GM18870 (cell line): ENCODE measurements around the gene LIN54.
A peak's percentile ranks its signal among the peaks of the same experiment; 100 is the strongest.
"Not testable (repeated sequence)": the region's sequence is repeated elsewhere in the genome, so short reads cannot be mapped to it uniquely, and the experiment has no call there.

ENCODE experiments used
- ATAC-seq: cut with Tn5 transposase; IDR thresholded peaks from one replicate; pipeline ENCODE4 v1.9.1; 2021; ENCODE audit warnings: moderate library complexity; ENCODE audit not compliant: unreplicated experiment

Gene LIN54

DNA sequence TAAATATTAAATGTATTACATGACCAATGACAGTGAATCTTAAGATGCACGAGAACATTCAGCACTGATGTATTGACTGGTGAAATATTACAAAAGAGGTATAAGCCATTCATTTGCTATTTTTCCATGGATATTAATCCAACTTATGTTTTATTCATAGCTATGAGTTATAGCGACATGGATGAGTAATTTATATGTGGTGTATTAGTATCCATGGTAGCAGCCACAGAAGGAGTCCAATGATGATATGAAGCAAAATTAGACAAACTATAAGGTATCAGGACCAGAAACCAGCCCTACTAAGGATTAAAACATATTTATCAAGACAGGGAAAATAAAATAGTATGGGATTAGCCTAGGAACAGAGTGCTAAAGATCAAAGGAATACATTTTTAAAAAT, 59.4 kb downstream of the LIN54 start:
- no peak for ATAC-seq

DNA sequence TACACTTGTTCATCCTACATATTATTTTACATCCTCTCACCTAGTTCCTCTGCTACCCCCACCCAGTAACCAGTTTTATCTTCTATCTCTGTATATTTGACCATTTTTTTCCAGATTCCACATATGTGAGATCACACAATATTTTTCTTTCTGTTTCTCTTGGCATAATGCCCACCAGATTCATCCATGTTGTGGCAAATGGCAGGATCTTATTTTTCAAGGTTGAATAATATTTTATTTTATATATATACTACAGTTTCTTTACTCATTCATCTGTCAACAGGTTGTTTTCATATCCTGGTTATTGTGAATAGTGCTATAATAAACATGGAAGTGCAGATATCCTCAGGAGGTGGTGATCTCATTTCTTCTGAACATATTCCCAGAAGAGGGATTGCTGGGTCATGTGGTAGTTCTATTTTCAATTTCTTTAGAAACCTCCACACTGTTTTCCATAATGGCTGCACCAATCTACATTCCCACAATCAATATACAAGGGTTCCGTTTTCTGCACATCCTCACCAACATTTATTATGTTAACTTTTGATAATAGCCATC, 61.9 kb downstream of the LIN54 start:
- no peak for ATAC-seq

DNA sequence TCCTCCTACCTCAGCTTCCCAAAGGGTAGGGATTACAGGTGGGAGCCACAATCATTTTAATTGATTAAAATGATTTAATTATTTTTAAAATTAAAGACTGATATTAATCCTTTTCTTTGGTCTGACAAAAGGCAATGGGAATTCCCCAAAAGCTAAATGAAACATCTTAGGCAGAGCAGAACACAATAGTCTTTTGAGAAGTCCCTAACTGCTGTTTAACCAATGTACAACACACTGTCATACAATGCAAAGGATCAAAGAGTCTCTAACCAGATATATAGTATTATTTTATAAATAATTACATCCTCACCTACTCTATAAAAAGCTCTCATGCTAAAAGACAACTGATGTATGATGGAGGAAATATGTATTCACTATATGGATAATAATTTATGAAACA, 63.1 kb downstream of the LIN54 start:
- ATAC-seq: no peak

DNA sequence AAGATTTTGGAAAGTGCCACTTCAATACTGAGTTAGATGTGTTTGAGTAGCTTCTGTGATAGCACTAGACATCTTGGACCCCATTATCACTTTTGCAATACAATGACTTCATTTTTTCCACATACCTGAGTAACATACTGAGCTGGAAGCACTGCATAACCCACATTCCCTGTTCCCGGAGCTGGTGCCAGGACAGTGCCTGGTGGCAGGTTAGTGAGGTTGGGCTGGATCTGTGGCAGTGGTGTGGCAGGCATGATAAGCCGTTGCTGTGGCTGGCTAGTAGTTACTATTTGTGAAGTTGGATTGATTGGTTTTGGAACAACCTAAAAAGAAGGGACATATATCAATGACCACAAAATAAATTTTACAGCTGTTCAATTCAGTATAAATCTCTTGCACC, 71.2 kb downstream of the LIN54 start:
- ATAC-seq: no peak

DNA sequence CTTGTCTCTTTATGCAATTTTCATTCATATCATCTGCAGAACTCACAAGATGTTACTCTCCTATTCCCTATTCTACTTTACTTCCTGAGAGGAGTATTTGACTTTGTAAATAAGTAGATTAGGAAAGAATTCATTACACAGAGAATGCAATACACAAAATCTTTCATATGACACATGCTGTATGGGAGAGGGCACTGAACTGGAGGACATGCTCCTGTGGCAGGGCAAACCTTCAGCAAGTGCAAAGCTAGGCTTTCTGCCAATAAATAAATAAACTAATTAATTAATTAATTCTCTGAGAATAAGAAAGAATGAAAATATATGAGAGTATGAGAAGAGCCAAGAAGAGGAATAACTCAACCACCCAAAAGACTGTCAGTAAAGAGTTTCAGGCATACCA, 76.2 kb downstream of the LIN54 start:
- no peak for ATAC-seq

DNA sequence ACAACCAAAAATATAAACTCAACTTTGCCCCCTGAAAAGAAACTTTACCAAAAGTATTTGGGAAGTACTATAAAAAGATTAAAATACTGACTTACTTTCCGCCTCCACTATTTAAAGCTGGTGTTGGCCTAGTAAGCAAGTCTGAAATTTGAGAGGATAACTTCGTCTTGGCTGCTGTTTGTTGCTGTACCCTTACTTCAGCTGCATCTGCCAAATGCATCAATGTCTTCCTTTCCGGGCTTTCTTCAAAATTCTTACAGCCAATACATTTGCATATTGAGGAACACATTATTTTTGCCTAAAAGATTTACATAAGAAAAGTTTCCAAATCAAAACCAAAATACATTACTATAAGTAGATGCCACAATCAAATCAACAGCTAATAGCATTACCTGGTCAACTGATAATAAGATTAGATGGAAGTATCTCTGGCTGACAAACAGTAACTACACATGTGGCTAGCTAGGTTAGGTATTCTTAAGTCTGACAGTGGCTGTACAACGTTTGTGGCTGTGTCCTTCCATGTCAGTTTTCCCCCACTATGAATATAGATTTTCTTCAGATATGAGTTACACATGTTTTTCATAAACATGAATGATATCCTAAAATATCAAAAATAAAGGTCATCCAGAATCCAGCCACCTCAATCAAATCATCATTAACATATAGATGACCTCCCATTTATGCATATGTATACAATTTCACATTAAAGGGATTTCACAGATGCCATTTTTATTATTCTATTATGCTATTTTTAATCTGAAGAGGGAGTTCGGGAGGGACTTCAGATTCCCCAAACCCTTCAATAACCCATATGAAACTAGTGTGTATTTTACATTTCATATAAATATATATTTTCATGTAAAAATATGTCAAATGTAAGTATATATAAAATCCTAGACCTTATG, 79.5 kb downstream of the LIN54 start:
- no peak for ATAC-seq

DNA sequence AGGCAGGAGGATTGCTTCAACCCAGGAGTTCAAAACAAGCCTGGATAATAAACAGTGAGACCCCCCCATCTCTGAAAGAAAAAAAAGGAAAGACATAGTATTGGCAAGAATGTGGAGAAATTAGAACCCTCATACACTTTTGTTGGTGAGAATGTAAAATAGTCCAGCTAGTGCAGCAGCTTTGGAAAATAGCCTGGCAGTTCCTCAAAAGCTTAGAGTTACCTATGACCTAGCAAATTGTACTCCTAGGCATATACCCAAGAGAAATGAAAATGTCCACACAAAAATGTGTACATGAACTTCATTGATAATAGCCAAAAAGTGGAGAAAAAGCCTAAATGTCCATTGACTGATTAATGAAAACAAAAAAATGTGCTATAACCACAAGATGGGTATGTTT, 88.8 kb downstream of the LIN54 start:
- ATAC-seq: no peak

DNA sequence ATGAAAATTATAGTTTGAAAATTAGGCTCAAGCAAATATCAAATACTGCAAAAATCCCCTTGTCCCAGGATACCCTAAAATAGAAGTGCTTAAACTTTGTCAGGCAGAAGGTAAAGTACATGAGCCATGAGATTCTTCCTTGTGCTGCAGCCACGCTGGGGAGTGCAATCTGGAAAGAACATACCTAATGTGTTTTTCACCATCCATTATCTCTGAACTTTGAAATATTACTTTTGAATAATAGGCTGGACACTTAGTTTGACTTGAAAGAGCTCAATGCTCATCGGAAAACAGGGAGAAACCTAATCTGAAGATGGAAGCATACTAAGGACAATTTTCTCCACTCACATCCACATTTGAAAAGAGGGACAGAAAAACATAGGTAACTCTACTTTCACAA, 91.2 kb downstream of the LIN54 start:
- no peak for ATAC-seq

DNA sequence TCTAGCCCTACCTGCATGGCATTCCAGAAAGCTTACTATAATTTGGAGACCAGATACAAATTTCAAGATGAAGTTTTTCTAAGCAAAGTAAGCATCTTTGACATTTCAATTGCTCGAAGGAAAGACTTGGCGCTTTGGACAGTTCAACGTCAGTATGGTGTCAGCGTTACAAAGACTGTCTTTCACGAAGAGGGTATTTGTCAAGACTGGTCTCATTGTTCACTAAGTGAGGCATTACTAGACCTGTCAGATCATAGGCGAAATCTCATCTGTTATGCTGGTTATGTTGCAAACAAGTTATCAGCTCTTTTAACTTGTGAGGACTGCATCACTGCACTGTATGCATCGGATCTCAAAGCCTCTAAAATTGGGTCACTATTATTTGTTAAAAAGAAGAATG, 92.5 kb downstream of the LIN54 start:
- no peak for ATAC-seq

DNA sequence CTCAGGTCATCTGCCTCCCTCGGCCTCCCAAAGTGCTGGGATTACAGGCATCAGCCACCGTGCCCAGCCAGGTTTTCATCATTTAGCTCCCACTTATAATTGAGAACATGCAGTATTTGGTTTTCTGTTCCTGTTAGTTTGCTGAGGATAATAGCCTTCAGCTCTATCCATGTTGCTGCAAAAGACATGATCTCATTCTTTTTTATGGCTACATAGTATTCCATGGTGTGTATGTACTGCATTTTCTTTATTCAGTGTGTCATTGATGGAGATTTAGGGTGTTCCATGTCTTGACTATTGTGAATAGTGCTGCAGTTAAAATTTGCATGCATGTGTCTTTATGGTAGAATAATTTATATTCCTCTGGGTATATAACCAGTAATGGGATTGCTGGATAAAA, 96.7 kb downstream of the LIN54 start:
- ATAC-seq: not testable (repeated sequence)

DNA sequence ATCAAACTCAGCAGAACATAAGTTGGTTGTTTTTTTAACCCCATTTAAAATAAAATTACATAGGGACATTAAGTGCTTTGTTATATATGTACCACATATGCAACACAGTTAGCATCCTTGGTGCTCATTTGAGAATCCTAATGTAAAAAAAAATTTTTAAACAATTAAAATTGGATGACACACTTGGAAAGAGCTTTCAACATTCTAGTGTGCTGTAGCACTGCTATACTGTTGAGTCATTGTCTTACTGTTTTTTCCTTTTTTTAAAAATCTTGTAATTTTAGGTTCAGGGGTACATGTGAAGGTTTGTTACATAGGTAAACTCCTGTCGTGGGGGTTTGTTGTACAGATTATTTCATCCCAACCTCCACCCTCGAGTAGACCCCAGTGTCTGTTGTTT, 97.3 kb downstream of the LIN54 start:
- no peak for ATAC-seq

DNA sequence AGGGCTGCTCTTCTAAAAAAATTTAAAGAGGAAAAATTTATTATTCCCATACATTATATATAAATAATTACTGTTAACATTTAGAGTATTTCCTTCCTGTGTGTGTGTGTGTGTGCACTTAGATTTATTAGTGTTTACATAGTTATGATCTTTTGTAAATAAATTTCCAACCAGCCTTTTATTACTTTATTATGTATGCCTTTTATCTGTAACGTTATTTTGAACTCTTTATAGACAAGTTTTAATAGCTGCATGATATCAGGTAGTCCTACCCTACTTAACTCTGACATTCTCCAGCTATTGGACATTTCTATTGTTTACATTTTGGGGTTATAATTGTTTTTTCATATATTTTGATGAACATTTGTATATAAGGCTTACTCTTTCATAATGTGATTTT, 101.3 kb downstream of the LIN54 start:
- no peak for ATAC-seq

DNA sequence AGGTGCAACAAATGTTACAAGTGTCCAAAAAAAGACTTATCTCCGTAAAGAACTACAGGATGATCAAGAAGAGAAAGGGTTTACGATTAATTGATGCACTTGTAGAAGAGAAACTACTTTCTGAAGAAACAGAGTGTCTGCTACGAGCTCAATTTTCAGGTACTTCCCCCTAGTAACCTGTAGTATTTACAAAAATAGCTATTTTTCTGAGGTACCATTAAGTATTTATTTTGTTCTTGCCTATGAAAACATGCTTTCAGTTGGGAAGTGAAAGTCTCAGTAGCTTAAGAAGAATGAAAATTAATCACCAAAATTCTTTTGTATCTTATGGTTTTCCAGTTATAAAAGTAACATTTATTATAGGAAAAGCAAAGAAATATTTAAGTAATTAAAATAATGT, 104.2 kb downstream of the LIN54 start:
- ATAC-seq: peak; percentile 32

DNA sequence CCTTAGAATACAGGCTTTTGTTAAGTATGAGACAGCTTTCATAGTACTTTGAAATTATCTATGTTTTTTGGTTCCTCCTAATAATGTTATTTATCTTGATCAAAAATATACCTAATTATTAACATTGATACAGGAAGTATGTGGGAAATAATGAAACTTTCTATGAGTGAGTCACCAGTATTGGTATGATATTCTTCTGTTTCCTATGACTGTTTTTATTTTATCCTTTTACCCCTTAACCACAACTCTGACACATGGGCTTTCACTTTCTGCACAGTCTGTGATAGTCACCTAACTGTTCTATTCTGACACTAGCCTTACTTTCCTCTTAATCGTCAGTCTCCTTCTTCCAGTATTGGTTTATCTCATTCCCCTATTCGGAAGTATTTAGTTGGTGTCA, 105.4 kb downstream of the LIN54 start:
- peak; percentile 66 for ATAC-seq

DNA sequence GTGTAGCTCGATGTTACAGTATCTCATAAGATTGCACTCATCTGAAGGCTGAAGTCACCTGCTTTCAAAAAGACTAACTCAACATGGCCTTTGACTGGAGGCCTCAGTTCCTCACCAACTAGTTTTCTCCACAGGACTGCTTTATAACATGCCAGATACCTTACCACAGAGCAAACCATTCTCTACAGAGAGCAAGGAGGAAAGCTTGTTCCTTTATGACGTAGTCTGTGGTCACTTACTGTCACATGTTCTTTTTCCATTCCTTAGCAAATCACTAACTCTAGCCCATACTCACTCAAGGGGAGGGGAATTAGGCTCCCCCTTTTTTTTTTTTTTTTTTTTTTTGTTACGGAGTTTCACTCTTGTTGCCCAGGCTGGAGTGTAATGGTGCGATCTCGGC, 106.9 kb downstream of the LIN54 start:
- ATAC-seq: no peak

DNA sequence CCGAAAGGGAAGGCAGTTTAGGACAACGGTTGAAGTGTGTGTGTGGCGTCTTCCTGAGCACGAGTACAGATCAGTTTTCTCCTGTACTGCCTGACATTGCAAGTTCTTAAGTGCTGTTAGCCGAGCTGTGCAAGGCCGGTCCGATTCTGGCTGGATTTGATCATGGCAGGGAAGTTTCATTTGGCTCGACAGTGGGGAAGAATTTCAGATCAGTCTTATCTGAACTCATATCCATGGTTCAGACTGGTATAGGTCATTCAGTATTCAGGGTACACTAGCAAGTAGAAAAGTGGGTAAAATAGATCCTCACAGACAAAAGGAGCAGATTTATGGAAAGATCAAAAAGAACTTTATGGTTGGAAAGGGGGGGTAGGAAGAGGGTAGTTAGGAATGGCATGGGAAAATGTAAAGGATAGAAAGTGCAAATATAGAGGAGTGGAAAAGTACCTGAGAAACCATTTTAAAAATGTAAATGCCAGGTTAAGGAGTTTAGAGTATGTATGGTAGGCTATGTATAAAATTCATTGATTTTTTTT, 109.4 kb downstream of the LIN54 start:
- no peak for ATAC-seq

DNA sequence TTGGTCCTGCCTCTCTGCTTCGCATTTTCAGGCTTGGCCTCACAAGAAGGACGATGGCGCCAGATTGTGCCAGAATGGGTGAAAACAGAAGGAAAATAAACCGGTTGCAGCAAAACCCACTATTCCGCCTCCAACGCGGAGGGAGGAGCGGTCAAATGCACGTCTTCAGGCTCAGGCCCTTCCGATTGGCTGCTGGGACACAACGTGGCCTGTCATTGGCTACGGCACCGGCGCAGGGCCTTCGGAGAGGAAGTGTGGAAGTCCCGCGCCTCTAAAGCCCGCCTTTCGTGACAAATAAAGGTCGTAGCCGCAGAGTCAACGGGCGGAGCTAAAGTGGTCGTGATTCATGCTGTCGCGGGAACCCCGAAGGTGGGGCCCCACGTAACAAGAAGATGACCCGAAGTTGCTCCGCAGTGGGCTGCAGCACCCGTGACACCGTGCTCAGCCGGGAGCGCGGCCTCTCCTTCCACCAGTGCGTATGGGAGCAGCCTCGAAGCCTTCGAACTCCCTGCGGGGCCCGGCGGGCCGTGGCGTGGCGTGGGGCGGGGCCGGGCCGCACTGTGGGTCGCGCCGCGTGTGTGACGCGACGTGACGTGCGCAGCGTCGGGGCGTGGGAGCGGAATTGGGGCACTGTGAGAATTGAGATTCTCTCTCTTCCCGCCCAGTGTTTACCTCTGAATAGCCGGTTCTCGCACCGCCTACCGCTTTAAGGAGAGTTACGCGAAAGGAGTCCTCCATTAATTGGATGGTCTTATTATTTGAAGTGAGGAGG, 110.0 kb downstream of the LIN54 start, which contains the start of gene THAP9:
Gene THAP9 (plus strand): TSS at position 325 of the 772 bp plus-strand sequence. CDS start 68 bp downstream, at position 393.
- peak; percentile 83 for ATAC-seq

DNA sequence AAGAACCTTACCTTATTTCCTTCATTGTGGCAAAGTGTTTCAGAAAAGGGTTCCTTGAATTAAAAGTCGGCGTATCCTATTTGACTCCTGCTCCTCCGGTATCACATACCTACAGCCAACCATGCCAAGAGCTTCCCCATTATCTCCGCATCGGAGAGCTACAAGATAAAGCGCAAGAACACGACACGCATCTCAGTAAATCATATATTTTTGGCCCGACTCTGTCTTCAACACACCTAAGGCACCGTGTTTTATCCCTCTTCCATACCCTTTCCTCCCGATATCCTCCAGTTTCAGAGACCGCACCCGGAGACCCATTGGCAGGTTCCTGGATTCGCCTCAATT, 110.6 kb downstream of the LIN54 start:
- peak; percentile 3 for ATAC-seq

DNA sequence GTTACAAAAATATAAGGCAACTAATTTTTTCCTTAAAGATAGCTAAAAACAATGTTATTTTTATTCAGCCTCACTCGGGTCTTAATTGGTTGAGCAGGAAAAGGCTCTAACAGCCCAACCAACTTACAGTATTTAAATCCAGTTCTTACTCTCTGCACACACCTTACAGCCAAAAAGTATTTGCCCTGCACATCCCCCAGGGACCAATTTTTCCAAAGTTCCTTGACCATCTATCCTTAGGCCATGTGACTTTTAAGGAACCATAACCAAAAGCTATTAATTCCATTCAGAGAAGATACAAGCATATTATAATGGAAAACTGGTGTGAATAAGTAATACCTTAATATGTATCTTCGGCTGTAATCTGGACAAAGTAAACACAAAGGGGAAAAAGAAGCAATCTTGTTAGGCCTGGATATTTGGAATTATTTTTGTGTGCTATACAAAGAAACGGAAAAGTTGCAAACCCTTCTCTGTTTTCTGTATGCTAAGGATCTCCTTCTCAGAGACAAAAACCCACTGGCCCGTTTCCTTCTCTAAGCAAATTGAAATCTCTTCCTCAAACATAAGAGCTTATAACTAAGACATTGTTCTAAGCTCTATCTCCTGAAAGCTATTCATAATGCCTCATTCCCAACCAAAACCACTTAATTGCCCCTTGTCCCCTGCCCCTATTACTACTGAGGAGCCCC, 111.1 kb downstream of the LIN54 start:
- ATAC-seq: no peak

DNA sequence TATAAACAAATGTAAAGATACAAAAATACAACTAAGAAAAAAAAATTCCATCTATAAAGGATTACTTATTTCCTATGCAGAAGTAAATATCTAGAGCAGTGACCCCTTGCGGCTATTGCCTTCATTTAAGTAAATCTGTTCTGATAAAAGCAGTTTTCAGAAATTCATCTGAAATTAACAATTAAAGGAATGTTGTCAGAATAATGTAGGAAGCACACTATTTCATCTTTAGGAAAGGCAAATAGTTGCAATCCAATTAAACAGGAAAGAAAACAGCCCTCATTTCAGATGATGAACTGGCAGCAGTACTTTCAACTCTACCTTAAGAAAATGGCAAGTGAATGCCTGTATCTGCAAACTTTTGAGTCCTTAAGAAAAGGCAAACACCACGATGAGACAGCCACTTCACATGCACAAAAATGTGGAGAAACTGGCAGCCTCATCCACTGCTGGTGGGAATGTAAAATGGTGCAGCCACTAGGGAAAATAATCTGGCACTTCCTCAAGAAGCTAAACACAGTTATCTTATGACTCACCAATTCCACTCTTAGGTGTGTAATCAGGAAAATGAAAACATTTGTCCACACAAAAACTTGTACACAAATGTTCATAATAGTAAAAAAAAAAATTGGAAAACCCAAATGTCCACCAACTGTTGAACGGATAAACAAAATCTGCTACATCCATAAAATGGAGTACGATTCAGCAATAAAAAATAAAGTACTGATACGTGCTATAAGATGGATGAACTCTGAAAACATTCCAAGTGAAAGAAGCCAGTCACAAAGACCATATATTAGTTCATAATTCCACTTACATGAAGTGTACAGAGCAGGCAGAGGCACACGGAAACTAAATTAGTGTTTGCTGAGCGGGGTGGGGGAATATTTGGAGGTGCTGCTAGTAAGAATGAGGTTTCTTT, 112.0 kb downstream of the LIN54 start:
- ATAC-seq: no peak
